ENCODE measurements around the gene GATA5. TPM values are rescaled to one million over a fixed set of nuclear protein-coding genes. Genes with fewer than 3 reads are reported as not detected.

Gene GATA5
- total and polyA plus RNA-seq, 8 donors = 0.02 to 0.34 (median 0.15) TPM; not detected in 5

DNA sequence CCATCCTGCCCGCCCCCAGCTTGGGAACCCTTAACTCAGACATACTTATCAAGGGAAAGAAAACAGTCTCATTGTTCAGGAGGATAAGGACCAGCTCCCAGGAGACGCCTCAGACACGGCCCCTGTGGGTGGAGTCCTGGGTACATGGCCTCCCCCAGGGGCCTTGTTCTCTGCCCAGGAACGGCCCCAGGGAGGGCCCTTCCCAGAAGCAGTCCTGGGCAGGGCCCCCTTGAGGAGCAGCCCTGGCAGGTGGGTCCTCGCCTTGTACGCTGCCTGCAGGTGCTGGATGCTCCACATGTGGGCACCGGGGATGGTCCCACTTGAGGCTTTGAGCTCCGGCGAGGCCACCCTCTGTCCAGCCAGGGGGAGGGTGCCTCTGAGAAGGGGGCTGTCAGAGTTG lies 4.5 kb upstream of the GATA5 start:
- no peaks in the 10 kb centered on the region for H3K36me3 ChIP-seq
- H3K27me3 ChIP-seq = peaks cover 0 to 20% (median 4%) of the 10 kb centered on the region in 4 donors
- no peak for DNase-seq
- no peak for ATAC-seq
- FAIRE-seq = no peak
- intact Hi-C loops (cut with DNase I) = no loop called here
- H3K4me3 ChIP-seq = no peak overlapping the region
- H3K27ac ChIP-seq = no peak overlapping the region
- 67 to 72% methylated on average over 9 of the region's 9 CpGs for WGBS, 2 donors
- TF ChIP-seq, protein P1, sequence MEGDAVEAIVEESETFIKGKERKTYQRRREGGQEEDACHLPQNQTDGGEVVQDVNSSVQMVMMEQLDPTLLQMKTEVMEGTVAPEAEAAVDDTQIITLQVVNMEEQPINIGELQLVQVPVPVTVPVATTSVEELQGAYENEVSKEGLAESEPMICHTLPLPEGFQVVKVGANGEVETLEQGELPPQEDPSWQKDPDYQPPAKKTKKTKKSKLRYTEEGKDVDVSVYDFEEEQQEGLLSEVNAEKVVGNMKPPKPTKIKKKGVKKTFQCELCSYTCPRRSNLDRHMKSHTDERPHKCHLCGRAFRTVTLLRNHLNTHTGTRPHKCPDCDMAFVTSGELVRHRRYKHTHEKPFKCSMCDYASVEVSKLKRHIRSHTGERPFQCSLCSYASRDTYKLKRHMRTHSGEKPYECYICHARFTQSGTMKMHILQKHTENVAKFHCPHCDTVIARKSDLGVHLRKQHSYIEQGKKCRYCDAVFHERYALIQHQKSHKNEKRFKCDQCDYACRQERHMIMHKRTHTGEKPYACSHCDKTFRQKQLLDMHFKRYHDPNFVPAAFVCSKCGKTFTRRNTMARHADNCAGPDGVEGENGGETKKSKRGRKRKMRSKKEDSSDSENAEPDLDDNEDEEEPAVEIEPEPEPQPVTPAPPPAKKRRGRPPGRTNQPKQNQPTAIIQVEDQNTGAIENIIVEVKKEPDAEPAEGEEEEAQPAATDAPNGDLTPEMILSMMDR (IDR thresholded peaks at IDR 0.05) = no peak
- H3K4me1 ChIP-seq = peaks cover 5 to 12% (median 8%) of the 10 kb centered on the region in 3 donors
- H3K9me3 ChIP-seq = no peaks in the 10 kb centered on the region

DNA sequence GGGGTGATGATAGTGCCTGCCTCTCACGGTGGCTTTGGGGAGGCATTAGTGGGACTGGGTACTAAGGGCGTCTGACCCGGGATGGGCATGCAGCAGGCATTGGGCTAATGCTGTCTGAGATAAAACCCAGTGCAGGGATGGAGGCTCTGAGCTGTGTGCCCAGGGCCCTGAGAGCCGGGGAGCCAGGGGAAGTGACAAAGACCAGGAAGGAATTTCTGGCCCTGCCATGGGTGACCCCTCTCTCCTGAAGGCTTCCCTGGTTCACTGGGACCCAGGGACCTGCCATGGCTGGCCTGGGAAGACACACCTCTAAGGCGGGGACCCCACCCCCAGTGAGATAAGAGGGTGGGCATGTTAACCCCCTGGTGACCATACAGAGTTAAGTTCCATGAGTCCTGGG lies 3.9 kb upstream of the GATA5 start:
- DNase-seq = no peak
- no peaks in the 10 kb centered on the region for H3K9me3 ChIP-seq
- 44 to 47% methylated on average over 5 of the region's 5 CpGs for WGBS, 2 donors

DNA sequence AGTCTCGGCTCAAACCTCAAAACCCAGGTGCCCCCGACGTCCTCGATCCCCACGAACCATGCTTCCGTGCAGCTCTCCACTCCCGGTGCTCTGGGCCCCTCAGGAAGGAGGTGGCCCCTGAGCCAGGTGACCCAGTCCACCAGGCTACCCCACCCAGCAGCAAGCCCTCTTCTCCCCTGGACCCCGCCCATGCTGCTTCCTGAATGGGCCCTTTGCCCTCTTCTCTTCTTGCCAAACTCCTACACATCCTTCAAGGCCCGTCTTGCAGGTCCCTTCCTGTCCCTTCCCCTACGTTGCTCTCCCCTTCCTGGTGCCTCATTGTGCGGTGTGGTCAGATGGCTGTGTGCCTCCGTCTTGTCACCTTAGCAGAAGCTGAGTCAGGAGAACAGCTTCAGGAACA lies 3.4 kb upstream of the GATA5 start:
- Histone ChIP-seq H3K9me3 (no peaks in the 10 kb centered on the region), H3K27me3 (peaks cover 0 to 32% (median 9%) of the 10 kb centered on the region in 4 donors), H3K36me3 (no peaks in the 10 kb centered on the region), H3K4me3 (no peak overlapping the region), H3K27ac (no peak overlapping the region), H3K4me1 (peaks cover 0 to 7% (median 0%) of the 10 kb centered on the region in 3 donors)
- TF ChIP-seq, protein P1 (IDR thresholded peaks at IDR 0.05) = no peak
- WGBS, 2 donors = 75 to 86% methylated on average over 12 of the region's 12 CpGs
- no peak for ATAC-seq
- DNase-seq = no peak
- FAIRE-seq = no peak
- intact Hi-C loops (cut with DNase I) = no loop called here

More for the DNA sequence above, 3.9 kb upstream of the GATA5 start:
- Histone ChIP-seq H3K4me3 (no peak overlapping the region), H3K36me3 (no peaks in the 10 kb centered on the region), H3K27me3 (peaks cover 0 to 27% (median 6%) of the 10 kb centered on the region in 4 donors), H3K4me1 (peaks cover 0 to 7% (median 1%) of the 10 kb centered on the region in 3 donors), H3K27ac (no peak overlapping the region)
- intact Hi-C loops (cut with DNase I) = no loop called here
- no peak for FAIRE-seq
- TF ChIP-seq, protein P1 (IDR thresholded peaks at IDR 0.05) = no peak
- ATAC-seq = no peak

DNA sequence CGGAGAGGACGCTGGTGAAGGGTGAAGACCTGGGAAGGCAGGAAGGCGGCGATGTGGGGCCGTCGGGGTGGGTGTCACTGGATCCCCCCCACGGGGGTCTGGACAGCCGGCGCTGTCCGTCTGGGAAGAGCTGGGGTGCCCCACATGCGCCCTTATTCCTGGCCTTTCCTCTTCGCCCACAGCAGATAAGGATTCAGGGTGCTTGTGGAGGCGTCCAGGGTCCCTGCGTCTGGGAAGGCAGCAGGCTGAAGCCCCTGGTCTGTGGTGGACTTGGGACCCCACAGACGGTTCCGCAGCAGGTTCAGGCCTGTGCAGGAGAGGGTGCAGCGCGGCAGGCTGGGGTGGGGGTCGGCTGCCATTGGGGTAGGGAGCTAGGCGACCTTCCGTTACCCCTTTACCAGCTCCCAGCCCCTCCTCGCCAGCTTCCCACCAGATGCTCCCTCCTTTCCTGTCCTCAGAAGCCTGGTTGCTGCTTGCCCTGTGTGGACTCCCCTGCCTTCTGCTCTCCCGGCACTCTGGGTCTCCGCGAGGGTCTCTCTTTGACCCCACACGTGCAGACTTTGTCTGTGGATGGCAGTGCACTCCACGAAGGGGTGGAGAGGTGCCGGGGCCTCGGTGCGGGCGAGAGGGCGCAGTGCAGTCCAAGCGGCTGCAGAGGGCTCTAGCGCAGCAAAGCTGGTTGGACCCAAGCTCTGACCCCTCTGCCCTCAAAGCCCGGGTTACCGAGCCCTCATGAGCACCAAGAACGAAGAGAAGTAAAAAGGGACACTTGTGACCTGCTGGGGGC lies 2.1 kb upstream of the GATA5 start:
- Histone ChIP-seq H3K4me1 (peaks cover 0 to 7% (median 0%) of the 10 kb centered on the region in 3 donors), H3K9me3 (no peaks in the 10 kb centered on the region), H3K36me3 (no peaks in the 10 kb centered on the region), H3K27ac (no peak overlapping the region), H3K4me3 (no peak overlapping the region), H3K27me3 (peaks cover 0 to 34% (median 9%) of the 10 kb centered on the region in 4 donors)
- FAIRE-seq (no peak), ATAC-seq (peak in 1 of 4 donors; percentile 37), DNase-seq (no peak)
- intact Hi-C loops (cut with DNase I) = no loop called here
- TF ChIP-seq, protein P1 (IDR thresholded peaks at IDR 0.05) = no peak
- WGBS, 2 donors = 22 to 31% methylated on average over 32 to 37 of the region's 37 CpGs
